ENCODE results near the gene SNAI3.

The SNAI3 gene

DNA sequence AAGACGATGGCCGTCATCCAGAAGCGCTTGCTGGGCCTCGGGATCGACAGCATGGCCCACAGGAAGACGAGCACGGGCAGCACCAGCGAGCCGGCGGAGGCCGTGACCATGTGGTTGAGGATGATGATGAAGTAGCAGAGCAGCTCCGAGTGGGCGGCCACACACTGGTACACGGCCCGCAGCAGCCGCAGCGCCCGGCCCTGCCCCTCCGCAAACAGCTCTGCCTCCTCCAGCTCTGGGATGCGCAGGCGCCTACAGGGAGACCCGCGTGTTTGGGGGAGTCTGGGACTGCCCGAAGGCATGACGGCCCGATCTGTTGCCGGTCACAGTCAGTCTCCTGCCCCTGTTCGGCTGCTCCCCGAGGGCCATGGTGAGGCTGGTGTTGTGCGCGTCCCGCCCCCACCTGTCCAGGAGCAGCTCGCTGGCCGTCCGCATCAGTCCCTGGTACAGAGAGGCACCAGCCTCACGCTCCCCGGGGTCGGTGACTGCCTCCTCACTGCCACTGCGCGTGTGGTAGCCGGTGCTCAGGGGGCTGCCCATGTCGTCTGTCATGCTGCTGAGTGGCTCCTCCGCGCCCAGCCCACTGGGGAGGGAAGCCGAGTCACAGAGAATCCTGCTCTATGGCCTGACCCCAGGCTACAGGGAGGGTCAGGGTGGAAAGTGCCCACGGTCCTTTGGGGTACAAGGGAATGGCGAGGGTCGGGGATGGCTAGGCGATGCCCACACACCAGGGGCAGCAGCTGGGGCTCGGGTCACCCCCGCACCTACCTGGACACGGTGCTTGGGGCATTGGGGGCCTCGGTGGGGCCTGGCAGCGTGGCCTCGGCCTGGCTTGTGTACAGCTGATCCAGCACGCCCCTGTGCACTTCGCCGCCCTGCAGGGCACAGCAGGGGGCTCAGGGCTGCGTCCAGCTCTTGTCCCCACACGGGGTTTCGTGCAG, 35.8 kb upstream of the SNAI3 start:
- H3K4me3 ChIP-seq (ENCODE audit: low read length): no peak overlapping the region
- TF ChIP-seq, protein P1, sequence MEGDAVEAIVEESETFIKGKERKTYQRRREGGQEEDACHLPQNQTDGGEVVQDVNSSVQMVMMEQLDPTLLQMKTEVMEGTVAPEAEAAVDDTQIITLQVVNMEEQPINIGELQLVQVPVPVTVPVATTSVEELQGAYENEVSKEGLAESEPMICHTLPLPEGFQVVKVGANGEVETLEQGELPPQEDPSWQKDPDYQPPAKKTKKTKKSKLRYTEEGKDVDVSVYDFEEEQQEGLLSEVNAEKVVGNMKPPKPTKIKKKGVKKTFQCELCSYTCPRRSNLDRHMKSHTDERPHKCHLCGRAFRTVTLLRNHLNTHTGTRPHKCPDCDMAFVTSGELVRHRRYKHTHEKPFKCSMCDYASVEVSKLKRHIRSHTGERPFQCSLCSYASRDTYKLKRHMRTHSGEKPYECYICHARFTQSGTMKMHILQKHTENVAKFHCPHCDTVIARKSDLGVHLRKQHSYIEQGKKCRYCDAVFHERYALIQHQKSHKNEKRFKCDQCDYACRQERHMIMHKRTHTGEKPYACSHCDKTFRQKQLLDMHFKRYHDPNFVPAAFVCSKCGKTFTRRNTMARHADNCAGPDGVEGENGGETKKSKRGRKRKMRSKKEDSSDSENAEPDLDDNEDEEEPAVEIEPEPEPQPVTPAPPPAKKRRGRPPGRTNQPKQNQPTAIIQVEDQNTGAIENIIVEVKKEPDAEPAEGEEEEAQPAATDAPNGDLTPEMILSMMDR (IDR thresholded peaks at IDR 0.05; ENCODE audit: insufficient read depth, low read depth, low read length, missing control alignments): no peak
- DNase-seq (ENCODE audit: low read depth): no peak

DNA sequence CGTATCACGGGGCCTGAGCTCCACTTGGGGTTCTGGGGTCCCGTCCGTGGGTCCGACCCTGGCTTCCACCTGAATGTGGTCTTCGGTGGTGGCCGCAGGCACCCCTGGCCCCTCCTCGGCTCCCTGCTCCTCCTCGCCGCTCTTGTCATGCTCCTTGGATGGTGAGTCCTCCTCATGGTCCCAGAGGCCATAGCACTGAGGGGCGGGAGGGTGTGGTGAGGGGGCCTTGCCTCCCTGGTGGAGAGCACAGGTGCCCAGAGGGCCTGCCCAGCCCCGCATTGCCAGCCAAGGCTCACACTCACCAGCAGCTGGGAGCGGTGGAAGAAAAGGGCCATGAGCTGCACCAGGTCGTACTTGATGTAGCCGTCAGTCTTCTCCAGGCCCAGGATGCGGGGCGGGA, 34.9 kb upstream of the SNAI3 start:
- no peak for DNase-seq (ENCODE audit: low read depth)
- TF ChIP-seq, protein P1 (IDR thresholded peaks at IDR 0.05; ENCODE audit: insufficient read depth, low read depth, low read length, missing control alignments): no peak
- no peak overlapping the region for H3K4me3 ChIP-seq (ENCODE audit: low read length)

GRCh38 chr16:88720396-88720970, 34.2 kb upstream of the SNAI3 start:
- no peak overlapping the region for H3K4me3 ChIP-seq (ENCODE audit: low read length)
- TF ChIP-seq, protein P1 (IDR thresholded peaks at IDR 0.05; ENCODE audit: insufficient read depth, low read depth, low read length, missing control alignments): no peak
- no peak for DNase-seq (ENCODE audit: low read depth)

GRCh38 chr16:88719933-88720296, 33.6 kb upstream of the SNAI3 start:
- no peak for DNase-seq (ENCODE audit: low read depth)
- H3K4me3 ChIP-seq (ENCODE audit: low read length): no peak overlapping the region
- TF ChIP-seq, protein P1 (IDR thresholded peaks at IDR 0.05; ENCODE audit: insufficient read depth, low read depth, low read length, missing control alignments): no peak

- H3K4me3 ChIP-seq (ENCODE audit: low read length): no peak overlapping the region
- TF ChIP-seq, protein P1 (IDR thresholded peaks at IDR 0.05; ENCODE audit: insufficient read depth, low read depth, low read length, missing control alignments): no peak
- DNase-seq (ENCODE audit: low read depth): no peak
Observed at GRCh38 chr16:88719267-88719932, 33.1 kb upstream of the SNAI3 start.

DNA sequence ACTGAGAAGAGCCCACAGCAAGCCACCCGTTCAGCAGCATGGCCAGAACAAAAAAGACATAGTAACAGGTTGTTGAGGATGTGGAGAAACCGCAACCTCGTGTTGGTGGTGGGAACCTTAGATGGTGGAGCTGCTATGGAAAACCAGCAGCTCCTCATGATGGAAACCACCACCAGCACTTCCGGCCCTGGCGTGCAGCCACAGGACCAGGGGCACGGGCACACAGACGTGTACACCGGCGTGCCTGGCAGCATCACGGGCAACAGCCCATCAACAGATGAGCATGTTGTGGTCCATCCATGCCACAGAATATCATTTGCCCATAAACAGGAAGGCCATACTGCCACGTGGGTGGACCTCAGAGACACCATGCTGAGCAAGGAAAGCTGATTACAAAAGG, 31.9 kb upstream of the SNAI3 start:
- TF ChIP-seq, protein P1 (IDR thresholded peaks at IDR 0.05; ENCODE audit: insufficient read depth, low read depth, low read length, missing control alignments): no peak
- no peak for DNase-seq (ENCODE audit: low read depth)
- H3K4me3 ChIP-seq (ENCODE audit: low read length): no peak overlapping the region
